Activated CD4-positive, CD25-positive, alpha-beta regulatory T cell treated with anti-CD3 and anti-CD28 coated beads, Interleukin-2, amount 50 U/mL, for 24 hours (primary cell): ENCODE results near the gene GUCY1A1.

Experiments used
- ATAC-seq, 2 donors: fragments of 150-1000 bp; cut with Tn5 transposase; one replicate each; pipeline ENCODE4 v1.10.0; 2021; ENCODE audit warnings: mild to moderate bottlenecking in 1 of 2, moderate library complexity in 1 of 2

Gene GUCY1A1

GRCh38 chr4:155660436-155660835, 6.2 kb upstream of the GUCY1A1 start:
- ATAC-seq: no peak

GRCh38 chr4:155665054-155665453, 1.6 kb upstream of the GUCY1A1 start:
- no peak for ATAC-seq

GRCh38 chr4:155667222-155667567, 547 bp downstream of the GUCY1A1 start:
- ATAC-seq: peak in 1 of 2 donors; percentile 30

- peak; percentile 17 to 29 for ATAC-seq
Observed at GRCh38 chr4:155667568-155668511, 1.2 kb downstream of the GUCY1A1 start.

- ATAC-seq: no peak
Observed at GRCh38 chr4:155668707-155669220, 2.1 kb downstream of the GUCY1A1 start.

GRCh38 chr4:155672342-155672741, 5.7 kb downstream of the GUCY1A1 start:
- no peak for ATAC-seq

GRCh38 chr4:155673453-155673979, 6.9 kb downstream of the GUCY1A1 start:
- ATAC-seq: no peak

- ATAC-seq: no peak
Observed at GRCh38 chr4:155674669-155675071, 8.0 kb downstream of the GUCY1A1 start.

- no peak for ATAC-seq
Observed at GRCh38 chr4:155675709-155676429, 9.2 kb downstream of the GUCY1A1 start.

GRCh38 chr4:155676430-155676825, 9.8 kb downstream of the GUCY1A1 start:
- ATAC-seq: no peak

- ATAC-seq: no peak
Observed at GRCh38 chr4:155678011-155678410, 11.4 kb downstream of the GUCY1A1 start.

- no peak for ATAC-seq
Observed at GRCh38 chr4:155679343-155679742, 12.7 kb downstream of the GUCY1A1 start.

GRCh38 chr4:155681886-155682285, 15.2 kb downstream of the GUCY1A1 start:
- ATAC-seq: no peak

- ATAC-seq: no peak
Observed at GRCh38 chr4:155684423-155684822, 17.8 kb downstream of the GUCY1A1 start.

GRCh38 chr4:155684892-155685541, 18.4 kb downstream of the GUCY1A1 start:
- no peak for ATAC-seq

- no peak for ATAC-seq
Observed at GRCh38 chr4:155687380-155687982, 20.8 kb downstream of the GUCY1A1 start.

GRCh38 chr4:155688211-155688610, 21.6 kb downstream of the GUCY1A1 start:
- no peak for ATAC-seq

GRCh38 chr4:155688860-155689259, 22.2 kb downstream of the GUCY1A1 start:
- no peak for ATAC-seq

GRCh38 chr4:155690044-155690837, 23.6 kb downstream of the GUCY1A1 start:
- no peak for ATAC-seq

- no peak for ATAC-seq
Observed at GRCh38 chr4:155692361-155692760, 25.7 kb downstream of the GUCY1A1 start.

- no peak for ATAC-seq
Observed at GRCh38 chr4:155693015-155693663, 26.5 kb downstream of the GUCY1A1 start.
